ENCODE data around the gene MSH2. TPM values are rescaled to one million over a fixed set of nuclear protein-coding genes. Genes with fewer than 3 reads are reported as not detected.

Gene MSH2
- total RNA-seq, 1 experiment from 2014 or later = 55.3 TPM

DNA sequence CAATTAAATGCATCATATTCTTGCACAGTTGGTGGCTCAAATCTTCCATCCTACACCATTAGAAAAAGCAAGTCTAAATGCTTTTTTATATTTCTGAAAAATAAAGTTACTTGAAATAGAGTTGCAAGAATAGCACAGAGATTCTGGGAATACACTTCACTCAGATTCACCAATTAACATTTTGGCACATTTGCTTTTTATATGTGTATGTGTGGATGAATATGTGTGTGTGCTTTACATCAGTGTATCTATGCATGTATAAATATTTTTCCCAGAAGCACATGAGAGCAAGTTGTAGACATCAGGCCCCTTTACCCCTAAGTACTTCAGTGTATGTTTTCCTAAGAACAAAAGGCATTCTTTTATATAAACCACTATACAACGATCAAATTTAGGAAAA lies 27.6 kb upstream of the MSH2 start:
- no peak for DNase-seq
- H3K27ac Mint-ChIP-seq (ENCODE audit: unreplicated experiment) = no peak overlapping the region
- intact Hi-C loops (cut with micrococcal nuclease; ENCODE audit: unreplicated experiment) = no loop called here
- no peaks in the 10 kb centered on the region for H3K9me3 Mint-ChIP-seq (ENCODE audit: low read depth, unreplicated experiment)
- peaks cover 5% of the 10 kb centered on the region for H3K4me1 Mint-ChIP-seq (ENCODE audit: low read depth, unreplicated experiment)
- H3K27me3 Mint-ChIP-seq (ENCODE audit: unreplicated experiment) = no peaks in the 10 kb centered on the region
- TF ChIP-seq CTCF (IDR thresholded peaks at IDR 0.05; ENCODE audit: unreplicated experiment) = no peak
- BruUV-seq (replicated peaks) = no TSS peak
- CTCF ChIA-PET = interaction anchor here (1.5 to 3.1 kb wide), 2 partner anchors 30 to 40 kb away, joined by 7 to 20 read pairs; no protein-coding TSS in a partner anchor
- peaks cover 87% of the 10 kb centered on the region for H3K36me3 Mint-ChIP-seq (ENCODE audit: insufficient read depth, unreplicated experiment)
- H3K4me3 Mint-ChIP-seq (ENCODE audit: low read depth, unreplicated experiment) = no peak overlapping the region

DNA sequence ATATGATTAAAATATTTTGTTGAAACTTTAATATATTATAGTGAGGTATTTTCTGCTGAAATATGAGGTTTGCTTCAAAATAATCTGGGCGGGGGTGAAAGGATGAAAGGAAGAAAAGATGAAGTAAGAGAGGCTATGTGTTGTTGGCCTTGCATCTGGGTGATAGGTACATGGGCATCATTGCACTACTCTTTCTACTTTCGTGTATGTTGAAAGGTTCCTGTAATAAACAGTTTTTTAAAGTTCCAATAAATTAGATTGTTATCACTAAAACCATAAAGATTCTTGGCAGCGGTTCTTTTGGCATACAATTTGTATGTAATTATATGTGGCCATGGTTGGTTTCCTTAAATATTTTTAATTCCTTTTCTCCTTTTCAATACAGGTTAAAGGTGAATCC lies 23.6 kb upstream of the MSH2 start:
- TF ChIP-seq CTCF (IDR thresholded peaks at IDR 0.05; ENCODE audit: unreplicated experiment) = no peak
- H3K36me3 Mint-ChIP-seq (ENCODE audit: insufficient read depth, unreplicated experiment) = peaks cover 82% of the 10 kb centered on the region
- no peak overlapping the region for H3K27ac Mint-ChIP-seq (ENCODE audit: unreplicated experiment)

DNA sequence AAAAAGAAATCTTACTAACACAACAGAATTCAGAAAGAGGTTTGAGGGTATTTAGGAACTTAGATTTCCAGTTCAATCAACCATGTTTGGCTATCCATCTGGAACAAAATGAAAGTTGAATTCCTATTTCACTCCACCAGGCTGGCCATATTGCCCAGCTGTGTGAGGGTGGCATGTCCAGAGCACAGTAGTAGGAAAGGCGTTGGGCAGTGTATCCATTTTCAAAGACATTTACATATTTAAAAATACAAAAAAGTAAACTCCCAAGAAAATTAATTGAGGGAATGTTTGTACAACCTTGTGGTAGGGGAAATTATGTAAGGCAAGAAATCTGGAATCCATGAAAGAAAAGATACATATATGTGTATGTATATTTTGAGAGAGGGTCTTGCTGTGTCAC lies 21.5 kb upstream of the MSH2 start:
- Mint-ChIP-seq H3K4me3 (ENCODE audit: low read depth, unreplicated experiment) (no peak overlapping the region), H3K27me3 (ENCODE audit: unreplicated experiment) (no peaks in the 10 kb centered on the region), H3K36me3 (ENCODE audit: insufficient read depth, unreplicated experiment) (peaks cover 74% of the 10 kb centered on the region), H3K9me3 (ENCODE audit: low read depth, unreplicated experiment) (no peaks in the 10 kb centered on the region), H3K4me1 (ENCODE audit: low read depth, unreplicated experiment) (no peaks in the 10 kb centered on the region), H3K27ac (ENCODE audit: unreplicated experiment) (no peak overlapping the region)
- TF ChIP-seq CTCF (IDR thresholded peaks at IDR 0.05; ENCODE audit: unreplicated experiment) = no peak
- no peak for DNase-seq
- intact Hi-C loops (cut with micrococcal nuclease; ENCODE audit: unreplicated experiment) = no loop called here
- CTCF ChIA-PET = no interaction called here
- no TSS peak for BruUV-seq (replicated peaks)

More for the DNA sequence above, 23.6 kb upstream of the MSH2 start:
- CTCF ChIA-PET = no interaction called here
- no TSS peak for BruUV-seq (replicated peaks)
- Mint-ChIP-seq H3K4me3 (ENCODE audit: low read depth, unreplicated experiment) (no peak overlapping the region), H3K9me3 (ENCODE audit: low read depth, unreplicated experiment) (no peaks in the 10 kb centered on the region), H3K27me3 (ENCODE audit: unreplicated experiment) (no peaks in the 10 kb centered on the region), H3K4me1 (ENCODE audit: low read depth, unreplicated experiment) (peaks cover 5% of the 10 kb centered on the region)
- intact Hi-C loops (cut with micrococcal nuclease; ENCODE audit: unreplicated experiment) = no loop called here
- DNase-seq = no peak

DNA sequence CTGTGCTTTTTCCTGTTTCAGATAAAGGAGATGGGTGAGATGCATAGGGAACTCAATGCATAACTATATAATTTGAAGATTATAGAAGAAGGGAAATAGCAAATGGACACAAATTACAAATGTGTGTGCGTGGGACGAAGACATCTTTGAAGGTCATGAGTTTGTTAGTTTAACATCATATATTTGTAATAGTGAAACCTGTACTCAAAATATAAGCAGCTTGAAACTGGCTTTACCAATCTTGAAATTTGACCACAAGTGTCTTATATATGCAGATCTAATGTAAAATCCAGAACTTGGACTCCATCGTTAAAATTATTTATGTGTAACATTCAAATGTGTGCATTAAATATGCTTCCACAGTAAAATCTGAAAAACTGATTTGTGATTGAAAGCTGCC lies 16.4 kb upstream of the MSH2 start:
- CTCF ChIA-PET = interaction anchor here (0.6 to 3.4 kb wide), 4 partner anchors 41 to 1575 kb away, joined by 3 to 80 read pairs (median 4); no protein-coding TSS in a partner anchor
- TF ChIP-seq CTCF (IDR thresholded peaks at IDR 0.05; ENCODE audit: unreplicated experiment) = no peak
- H3K27me3 Mint-ChIP-seq (ENCODE audit: unreplicated experiment) = no peaks in the 10 kb centered on the region
- intact Hi-C loops (cut with micrococcal nuclease; ENCODE audit: unreplicated experiment) = no loop called here
- TSS peak; percentile 59 for BruUV-seq (replicated peaks)
- H3K27ac Mint-ChIP-seq (ENCODE audit: unreplicated experiment) = no peak overlapping the region
- H3K36me3 Mint-ChIP-seq (ENCODE audit: insufficient read depth, unreplicated experiment) = peaks cover 58% of the 10 kb centered on the region
- no peaks in the 10 kb centered on the region for H3K9me3 Mint-ChIP-seq (ENCODE audit: low read depth, unreplicated experiment)
- no peak for DNase-seq
- H3K4me1 Mint-ChIP-seq (ENCODE audit: low read depth, unreplicated experiment) = no peaks in the 10 kb centered on the region
- H3K4me3 Mint-ChIP-seq (ENCODE audit: low read depth, unreplicated experiment) = no peak overlapping the region

Measured in Calu3 (cell line).